ENCODE results near the gene TRIM66.

- TF ChIP-seq CTCF (conservative IDR thresholded peaks at IDR 0.05; ENCODE audit: low read depth in 2 of 2) (no peak), CREB1 (CRISPR knock-in tag; IDR thresholded peaks at IDR 0.05; ENCODE audit: low read depth) (no peak), REST (IDR thresholded peaks at IDR 0.05; ENCODE audit: unreplicated experiment) (no peak)
Measured at GRCh38 chr11:8608652-8609051, 73.8 kb downstream of the TRIM66 start.
